MM.1S (cell line): ENCODE measurements around the gene NBPF4.
"Not testable (repeated sequence)": the region's sequence is repeated elsewhere in the genome, so short reads cannot be mapped to it uniquely, and the experiment has no call there.

Experiments
- DNase-seq: peaks from one replicate; pipeline ENCODE4 v3.0.0-alpha.2; 2015
- H2AFZ ChIP-seq: fragments of 300-600 bp; sonication (generic); 2 replicates; pipeline ENCODE4 v1.6.0; 2016; ENCODE audit warnings: antibody characterized with exemption, low read length
- H3F3A ChIP-seq: fragments of 300-600 bp; sonication (generic); 2 replicates; pipeline ENCODE4 v1.6.1; 2016; ENCODE audit warnings: mild to moderate bottlenecking, antibody characterized with exemption, low read length, moderate library complexity, mixed read lengths; ENCODE audit not compliant: insufficient read depth
- H3K27ac ChIP-seq: fragments of 300-600 bp; sonication (generic); 2 replicates; pipeline ENCODE4 v1.5.1; 2016; ENCODE audit warnings: mild to moderate bottlenecking, low read length
- H3K27me3 ChIP-seq: fragments of 300-600 bp; sonication (generic); replicated peaks from 2 replicates; pipeline ENCODE4 v1.6.0; 2016; ENCODE audit warnings: low read length; ENCODE audit not compliant: insufficient read depth
- H3K36me3 ChIP-seq: fragments of 300-600 bp; sonication (generic); replicated peaks from 2 replicates; pipeline ENCODE4 v1.6.1; 2016; ENCODE audit warnings: mild to moderate bottlenecking, low read length, mixed read lengths; ENCODE audit not compliant: insufficient read depth
- H3K4me1 ChIP-seq: fragments of 300-600 bp; sonication (generic); 2 replicates; pipeline ENCODE4 v1.6.1; 2016; ENCODE audit warnings: low read length, mixed read lengths
- H3K4me2 ChIP-seq: fragments of 300-600 bp; sonication (generic); 2 replicates; pipeline ENCODE4 v1.6.0; 2016; ENCODE audit warnings: low read depth, low read length
- H3K4me3 ChIP-seq: fragments of 300-600 bp; sonication (generic); 2 replicates; pipeline ENCODE4 v1.5.1; 2016; ENCODE audit warnings: low read length, mixed read lengths
- H3K79me2 ChIP-seq: fragments of 300-600 bp; sonication (generic); 2 replicates; pipeline ENCODE4 v1.6.1; 2016; ENCODE audit warnings: mixed run types, low read length, mixed read lengths
- H3K9ac ChIP-seq: fragments of 300-600 bp; sonication (generic); 2 replicates; pipeline ENCODE4 v1.6.1; 2016; ENCODE audit warnings: low read length, mixed read lengths
- H3K9me2 ChIP-seq: fragments of 300-600 bp; sonication (generic); replicated peaks from 2 replicates; pipeline ENCODE4 v1.6.1; 2016; ENCODE audit warnings: mild to moderate bottlenecking, low read length, mixed read lengths; ENCODE audit not compliant: insufficient read depth
- H3K9me3 ChIP-seq: fragments of 300-600 bp; sonication (generic); replicated peaks from 2 replicates; pipeline ENCODE4 v1.6.1; 2016; ENCODE audit warnings: mild to moderate bottlenecking, low read length, mixed read lengths; ENCODE audit not compliant: insufficient read depth
- H4K20me1 ChIP-seq: fragments of 300-600 bp; sonication (generic); 2 replicates; pipeline ENCODE4 v1.6.1; 2016; ENCODE audit warnings: mild to moderate bottlenecking, low read length, moderate library complexity, mixed read lengths; ENCODE audit not compliant: insufficient read depth
- CTCF ChIP-seq: fragments of 300-600 bp; sonication (generic); IDR thresholded peaks from 2 replicates; pipeline ENCODE4 v1.5.1; 2016; ENCODE audit warnings: antibody characterized with exemption, low read length, mixed read lengths
- EZH2 ChIP-seq: fragments of 300-600 bp; sonication (generic); optimal IDR thresholded peaks from 2 replicates; pipeline ENCODE3; 2017; ENCODE audit warnings: low read depth, mild to moderate bottlenecking, antibody characterized with exemption, low read length, mixed read lengths
- EZH2phosphoT487 ChIP-seq: fragments of 300-600 bp; sonication (generic); IDR thresholded peaks from 2 replicates; pipeline ENCODE4 v1.6.1; 2018; ENCODE audit warnings: antibody characterized with exemption, low read length

The NBPF4 gene

DNA sequence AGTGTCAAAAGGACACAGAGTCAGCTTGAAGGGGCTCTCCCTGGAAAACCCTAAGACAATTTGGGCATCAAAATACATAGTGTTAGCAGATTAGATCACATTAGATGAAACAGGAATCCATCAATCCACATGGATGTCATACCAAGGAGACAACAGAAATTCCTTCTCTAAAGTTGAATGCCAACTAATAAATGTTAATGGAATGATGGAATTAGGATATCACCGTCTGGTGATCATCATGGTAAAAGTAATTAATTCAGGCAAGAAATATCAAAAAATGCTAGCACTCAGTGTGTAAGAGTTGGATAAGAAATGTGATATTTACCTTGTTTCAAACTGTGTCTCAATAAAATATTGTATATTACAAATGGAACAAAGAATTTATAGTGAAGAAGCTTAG, 32.9 kb downstream of the NBPF4 start:
- Histone ChIP-seq H3K9me2 (no peaks in the 10 kb centered on the region), H3K36me3 (no peaks in the 10 kb centered on the region), H3F3A (no peaks in the 10 kb centered on the region), H3K27ac (no peak overlapping the region), H3K27me3 (no peaks in the 10 kb centered on the region), H3K9me3 (no peaks in the 10 kb centered on the region), H3K4me2 (no peak overlapping the region), H2AFZ (no peak overlapping the region), H3K4me1 (no peaks in the 10 kb centered on the region), H3K9ac (no peak overlapping the region), H3K79me2 (no peaks in the 10 kb centered on the region), H3K4me3 (no peak overlapping the region), H4K20me1 (no peaks in the 10 kb centered on the region)
- no peak for DNase-seq
- no peak for TF ChIP-seq CTCF
- TF ChIP-seq EZH2phosphoT487: no peak
- no peak for TF ChIP-seq EZH2

- no peak overlapping the region for H3K4me2 ChIP-seq
- H3K9me2 ChIP-seq: no peaks in the 10 kb centered on the region
- H3K4me3 ChIP-seq: no peak overlapping the region
- H3K9me3 ChIP-seq: no peaks in the 10 kb centered on the region
- no peaks in the 10 kb centered on the region for H3K79me2 ChIP-seq
- no peak overlapping the region for H3K9ac ChIP-seq
- no peak overlapping the region for H2AFZ ChIP-seq
- H3K4me1 ChIP-seq: no peaks in the 10 kb centered on the region
- no peaks in the 10 kb centered on the region for H3K36me3 ChIP-seq
- TF ChIP-seq EZH2 (no peak), EZH2phosphoT487 (no peak), CTCF (no peak)
- no peak for DNase-seq
- no peaks in the 10 kb centered on the region for H3F3A ChIP-seq
- H3K27me3 ChIP-seq: no peaks in the 10 kb centered on the region
- no peak overlapping the region for H3K27ac ChIP-seq
- no peaks in the 10 kb centered on the region for H4K20me1 ChIP-seq
Observed at GRCh38 chr1:108209456-108210108, 34.3 kb downstream of the NBPF4 start.

- TF ChIP-seq EZH2: no peak
- H4K20me1 ChIP-seq: no peaks in the 10 kb centered on the region
- H3K4me3 ChIP-seq: no peak overlapping the region
- no peaks in the 10 kb centered on the region for H3K79me2 ChIP-seq
- H3K36me3 ChIP-seq: no peaks in the 10 kb centered on the region
- H3F3A ChIP-seq: no peaks in the 10 kb centered on the region
- no peaks in the 10 kb centered on the region for H3K9me2 ChIP-seq
- no peak overlapping the region for H3K9ac ChIP-seq
- DNase-seq: no peak
- H3K27ac ChIP-seq: no peak overlapping the region
- no peaks in the 10 kb centered on the region for H3K9me3 ChIP-seq
- no peak overlapping the region for H2AFZ ChIP-seq
- no peaks in the 10 kb centered on the region for H3K27me3 ChIP-seq
- no peak overlapping the region for H3K4me2 ChIP-seq
- no peaks in the 10 kb centered on the region for H3K4me1 ChIP-seq
Observed at GRCh38 chr1:108208724-108209446, 35.0 kb downstream of the NBPF4 start.

DNA sequence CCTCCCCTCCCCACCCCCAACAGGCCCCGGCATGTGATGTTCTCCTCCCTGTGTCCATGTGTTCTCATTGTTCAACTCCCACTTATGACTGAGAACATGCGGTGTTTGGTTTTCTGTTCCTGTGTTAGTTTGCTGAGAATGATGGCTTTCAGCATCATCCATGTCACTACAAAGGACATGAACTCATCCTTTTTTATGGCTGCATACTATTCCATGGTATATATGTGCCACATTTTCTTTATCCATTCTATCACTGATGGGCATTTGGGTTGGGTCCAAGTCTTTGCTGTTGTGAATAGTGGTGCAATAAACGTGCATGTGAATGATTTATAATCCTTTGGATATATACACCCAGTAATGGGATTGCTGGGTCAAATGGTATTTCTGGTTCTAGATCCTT, 40.3 kb downstream of the NBPF4 start:
- not testable (repeated sequence) for DNase-seq

More for the DNA sequence above, 40.3 kb downstream of the NBPF4 start:
- not testable (repeated sequence) for H3K9me3 ChIP-seq, H3K79me2 ChIP-seq, H4K20me1 ChIP-seq, H3K9me2 ChIP-seq, H3K36me3 ChIP-seq, H3K4me1 ChIP-seq, H3K4me2 ChIP-seq, H2AFZ ChIP-seq, H3K9ac ChIP-seq, H3K4me3 ChIP-seq, H3F3A ChIP-seq, H3K27ac ChIP-seq, H3K27me3 ChIP-seq
